Measurements from ENCODE around the gene TAB2. TPM values are rescaled to one million over a fixed set of nuclear protein-coding genes. Genes with fewer than 3 reads are reported as not detected.

The TAB2 gene
- total RNA-seq, 4 donors from 2014 or later, result 32.5 to 71.4 (median 43.8) TPM

DNA sequence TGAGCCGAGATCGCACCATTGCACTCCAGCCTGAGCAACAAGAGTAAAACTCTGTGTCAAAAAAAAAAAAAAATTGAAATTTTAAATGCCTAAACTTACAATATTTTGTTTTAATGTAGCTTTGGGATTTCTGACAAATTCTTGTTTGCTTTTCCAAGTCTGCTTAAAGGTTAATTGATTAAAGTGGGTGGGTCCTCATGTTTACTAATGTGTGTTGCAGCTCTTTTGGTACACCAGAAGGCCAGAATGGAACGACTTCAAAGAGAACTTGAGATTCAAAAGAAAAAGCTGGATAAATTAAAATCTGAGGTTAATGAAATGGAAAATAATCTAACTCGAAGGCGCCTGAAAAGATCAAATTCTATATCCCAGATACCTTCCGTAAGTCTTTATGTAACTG, 79.9 kb downstream of the TAB2 start:
- WGBS, 2 donors, result 93 to 97% methylated on average over 6 of the region's 6 CpGs
- intact Hi-C loops (cut with DNase I; ENCODE audit: low total_unique reads), result no loop called here
- H3K4me3 ChIP-seq (ENCODE audit: low read depth, poor library complexity, severe bottlenecking), result no peak overlapping the region
- no peak for DNase-seq (ENCODE audit: low spot score in 2 of 2)
- TF ChIP-seq CTCF (IDR thresholded peaks at IDR 0.05), result no peak
- TF ChIP-seq POLR2A (IDR thresholded peaks at IDR 0.05), result no peak

DNA sequence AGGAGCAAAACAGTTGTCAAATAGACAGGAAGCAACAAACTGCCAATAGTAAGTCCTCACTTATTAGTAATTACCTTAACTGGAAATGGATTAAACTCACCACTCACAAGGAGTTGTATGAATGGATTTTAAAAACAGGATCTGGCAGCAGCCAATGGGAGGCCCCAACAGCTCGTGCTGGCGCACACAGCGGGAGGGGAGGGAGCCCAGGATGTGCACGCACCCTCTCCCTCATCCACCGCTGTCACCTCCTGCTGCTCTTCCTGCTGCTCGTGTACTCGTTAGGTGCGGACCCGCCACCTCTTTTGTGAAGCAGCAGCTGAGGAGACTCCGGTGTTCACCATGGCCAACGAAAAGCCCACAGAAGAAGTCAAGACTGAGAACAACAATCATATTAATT, 82.5 kb downstream of the TAB2 start, which contains the start of gene SUMO4:
Gene SUMO4 (plus strand): TSS at position 213 of the 400 bp plus-strand sequence. CDS start 130 bp downstream, at position 343.
- H3K4me3 ChIP-seq (ENCODE audit: low read depth, poor library complexity, severe bottlenecking), result no peak within 1 kb of the TSS
- no peak for DNase-seq (ENCODE audit: low spot score in 2 of 2)
- TF ChIP-seq POLR2A (IDR thresholded peaks at IDR 0.05), result no peak
- no peak for TF ChIP-seq CTCF (IDR thresholded peaks at IDR 0.05)
- 95 to 98% methylated on average over 11 of the region's 11 CpGs for WGBS, 2 donors
- intact Hi-C loops (cut with DNase I; ENCODE audit: low total_unique reads), result no loop called here

GRCh38 chr6:149403534-149403933, 86.0 kb downstream of the TAB2 start:
- H3K4me3 ChIP-seq (ENCODE audit: low read depth, poor library complexity, severe bottlenecking), result no peak overlapping the region
- TF ChIP-seq POLR2A (IDR thresholded peaks at IDR 0.05), result no peak
- 70 to 86% methylated on average over 3 of the region's 3 CpGs for WGBS, 2 donors
- no peak for DNase-seq (ENCODE audit: low spot score in 2 of 2)
- intact Hi-C loops (cut with DNase I; ENCODE audit: low total_unique reads), result no loop called here

DNA sequence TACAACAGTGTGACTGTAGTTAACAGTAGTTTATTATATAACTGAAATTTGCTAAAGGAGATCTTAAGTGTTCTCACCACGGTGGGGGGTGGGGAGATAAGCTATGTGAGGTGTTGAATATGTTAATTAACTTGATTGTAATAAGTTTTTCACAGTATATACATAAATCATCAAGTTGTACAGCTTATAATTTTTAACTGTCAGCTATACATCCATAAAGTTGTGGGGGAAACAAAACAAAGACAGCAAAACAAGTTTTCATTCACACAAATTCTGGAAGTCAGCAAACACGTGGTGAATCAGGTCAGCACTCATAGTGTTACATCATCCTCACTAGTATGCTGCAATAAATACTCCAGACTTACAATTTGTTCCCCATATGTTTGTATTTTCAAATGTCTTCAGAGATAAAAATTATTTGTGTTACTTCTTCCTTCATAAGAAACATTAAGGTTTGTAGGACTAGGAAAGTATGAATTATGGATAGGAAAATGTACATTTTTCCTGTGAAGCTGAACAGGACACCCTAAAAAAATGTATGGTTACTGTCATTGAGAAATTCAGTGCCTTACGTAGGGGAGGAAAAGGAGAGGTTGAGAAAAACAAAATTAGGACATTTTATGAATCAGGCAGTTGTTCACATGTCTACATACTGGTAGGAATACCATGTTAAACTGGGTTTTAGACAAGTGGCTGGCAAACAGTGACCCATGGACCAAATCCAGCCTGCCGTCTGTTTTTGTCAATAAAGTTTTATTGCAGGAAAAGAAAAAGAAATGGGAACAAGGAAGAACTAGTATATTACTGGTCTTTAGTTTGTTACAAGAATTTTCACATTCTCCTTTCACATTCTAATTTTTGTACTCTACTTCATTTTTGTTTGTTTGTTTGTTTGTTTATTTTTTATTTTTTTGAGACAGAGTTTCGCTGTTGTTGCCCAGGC, 88.6 kb downstream of the TAB2 start:
- 79 to 80% methylated on average over 5 of the region's 5 CpGs for WGBS, 2 donors
- no peak overlapping the region for H3K4me3 ChIP-seq (ENCODE audit: low read depth, poor library complexity, severe bottlenecking)
- no peak for DNase-seq (ENCODE audit: low spot score in 2 of 2)
- intact Hi-C loops (cut with DNase I; ENCODE audit: low total_unique reads), result no loop called here
- TF ChIP-seq POLR2A (IDR thresholded peaks at IDR 0.05) (no peak), CTCF (IDR thresholded peaks at IDR 0.05) (no peak)

DNA sequence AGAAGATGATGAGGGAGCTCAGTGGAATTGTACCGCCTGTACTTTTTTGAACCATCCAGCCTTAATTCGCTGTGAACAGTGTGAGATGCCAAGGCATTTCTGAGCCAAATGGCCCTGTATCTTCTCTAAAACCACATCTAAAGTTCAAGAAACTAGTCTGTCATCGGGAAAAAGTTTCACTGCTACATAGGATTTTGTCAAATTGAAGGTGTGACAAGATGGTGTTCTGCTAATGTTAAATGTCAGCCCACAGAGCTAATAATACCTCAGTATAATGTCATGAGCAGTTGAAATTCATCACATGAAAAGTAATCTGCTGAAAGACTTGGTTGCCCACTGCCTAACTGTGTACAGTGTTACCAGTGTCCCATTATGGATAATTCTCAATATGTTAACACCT, 92.1 kb downstream of the TAB2 start:
- no peak for DNase-seq (ENCODE audit: low spot score in 2 of 2)
- WGBS, 2 donors, result 91 to 94% methylated on average over 3 of the region's 3 CpGs
- no peak for TF ChIP-seq POLR2A (IDR thresholded peaks at IDR 0.05)
- no peak for TF ChIP-seq CTCF (IDR thresholded peaks at IDR 0.05)
- intact Hi-C loops (cut with DNase I; ENCODE audit: low total_unique reads), result no loop called here
- no peak overlapping the region for H3K4me3 ChIP-seq (ENCODE audit: low read depth, poor library complexity, severe bottlenecking)

- H3K4me3 ChIP-seq (ENCODE audit: low read depth, poor library complexity, severe bottlenecking), result no peak overlapping the region
- TF ChIP-seq CTCF (IDR thresholded peaks at IDR 0.05) (no peak), POLR2A (IDR thresholded peaks at IDR 0.05) (no peak)
- intact Hi-C loops (cut with DNase I; ENCODE audit: low total_unique reads), result no loop called here
- no peak for DNase-seq (ENCODE audit: low spot score in 2 of 2)
Observed at GRCh38 chr6:149410557-149410956, 93.0 kb downstream of the TAB2 start.
